Epithelial cell of esophagus (primary cell): Measurements from ENCODE around the gene DDX51.
"Not testable (repeated sequence)": the region's sequence is repeated elsewhere in the genome, so short reads cannot be mapped to it uniquely, and the experiment has no call there.

Experiments
- DNase-seq: peaks from one replicate; pipeline ENCODE4 v3.0.0; 2010; ENCODE audit warnings: low read depth
- H3K4me3 ChIP-seq: 2 replicates; pipeline ENCODE4 v1.5.1; 2011; ENCODE audit warnings: mild to moderate bottlenecking, low read length, control low read depth
- TF ChIP-seq, protein P1 (sequence below): IDR thresholded peaks from 2 replicates; pipeline ENCODE4 v1.5.1; 2011; ENCODE audit warnings: low read depth, mild to moderate bottlenecking, low read length, control low read depth, inconsistent platforms; ENCODE audit not compliant: insufficient read depth; ENCODE audit errors: missing control alignments

Gene DDX51

DNA sequence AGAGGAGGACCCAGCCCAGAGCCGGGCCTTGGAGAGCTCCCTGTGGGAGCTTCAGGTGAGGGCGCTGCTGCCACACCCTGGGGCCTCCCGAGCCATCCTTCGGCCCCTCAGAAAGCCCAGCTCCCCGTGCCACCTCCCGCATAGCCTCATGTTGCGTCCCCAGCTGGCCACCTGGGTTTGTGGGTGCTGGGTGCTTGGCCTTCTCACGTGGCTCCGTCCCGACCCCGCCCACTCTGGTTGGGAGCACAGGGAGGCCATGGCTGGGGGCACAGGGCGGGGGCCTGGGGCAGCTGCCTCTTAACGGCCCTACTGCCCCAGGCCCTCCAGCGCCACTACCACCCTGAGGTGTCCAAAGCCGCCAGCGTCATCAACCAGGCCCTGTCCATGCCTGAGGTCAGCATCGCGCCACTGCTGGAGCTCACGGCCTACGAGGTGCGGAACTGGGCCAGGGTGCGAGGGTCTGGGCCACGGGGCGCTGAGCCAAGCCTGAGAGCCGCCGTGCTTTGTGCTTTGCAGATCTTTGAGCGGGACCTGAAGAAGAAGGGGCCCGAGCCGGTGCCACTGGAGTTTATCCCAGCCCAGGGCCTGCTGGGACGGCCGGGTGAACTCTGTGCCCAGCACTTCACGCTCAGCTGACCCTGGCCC is 7.8 kb upstream of the DDX51 start:
- H3K4me3 ChIP-seq, result no peak overlapping the region
- DNase-seq, result no peak
- TF ChIP-seq, protein P1, sequence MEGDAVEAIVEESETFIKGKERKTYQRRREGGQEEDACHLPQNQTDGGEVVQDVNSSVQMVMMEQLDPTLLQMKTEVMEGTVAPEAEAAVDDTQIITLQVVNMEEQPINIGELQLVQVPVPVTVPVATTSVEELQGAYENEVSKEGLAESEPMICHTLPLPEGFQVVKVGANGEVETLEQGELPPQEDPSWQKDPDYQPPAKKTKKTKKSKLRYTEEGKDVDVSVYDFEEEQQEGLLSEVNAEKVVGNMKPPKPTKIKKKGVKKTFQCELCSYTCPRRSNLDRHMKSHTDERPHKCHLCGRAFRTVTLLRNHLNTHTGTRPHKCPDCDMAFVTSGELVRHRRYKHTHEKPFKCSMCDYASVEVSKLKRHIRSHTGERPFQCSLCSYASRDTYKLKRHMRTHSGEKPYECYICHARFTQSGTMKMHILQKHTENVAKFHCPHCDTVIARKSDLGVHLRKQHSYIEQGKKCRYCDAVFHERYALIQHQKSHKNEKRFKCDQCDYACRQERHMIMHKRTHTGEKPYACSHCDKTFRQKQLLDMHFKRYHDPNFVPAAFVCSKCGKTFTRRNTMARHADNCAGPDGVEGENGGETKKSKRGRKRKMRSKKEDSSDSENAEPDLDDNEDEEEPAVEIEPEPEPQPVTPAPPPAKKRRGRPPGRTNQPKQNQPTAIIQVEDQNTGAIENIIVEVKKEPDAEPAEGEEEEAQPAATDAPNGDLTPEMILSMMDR, result no peak

DNA sequence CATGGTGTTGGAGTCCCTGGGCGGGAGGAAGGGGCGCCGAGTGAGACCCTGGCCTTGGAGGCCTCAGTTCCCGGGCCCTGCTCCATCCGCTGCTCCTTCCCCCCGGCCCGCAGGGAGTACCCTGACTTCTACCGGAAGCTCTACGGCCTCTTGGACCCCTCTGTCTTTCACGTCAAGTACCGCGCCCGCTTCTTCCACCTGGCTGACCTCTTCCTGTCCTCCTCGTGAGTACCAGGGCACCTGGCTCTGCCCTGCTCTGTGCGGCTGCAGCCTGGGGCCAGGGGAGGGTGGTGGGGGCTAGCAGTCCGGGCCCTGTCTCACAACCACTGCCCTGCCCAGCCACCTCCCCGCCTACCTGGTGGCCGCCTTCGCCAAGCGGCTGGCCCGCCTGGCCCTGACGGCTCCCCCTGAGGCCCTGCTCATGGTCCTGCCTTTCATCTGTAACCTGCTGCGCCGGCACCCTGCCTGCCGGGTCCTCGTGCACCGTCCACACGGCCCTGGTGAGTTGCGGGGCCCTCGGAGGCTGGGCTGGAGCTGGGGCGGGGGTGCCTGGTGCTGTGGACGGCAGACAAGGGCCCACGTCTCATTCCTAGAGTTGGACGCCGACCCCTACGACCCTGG is 7.1 kb upstream of the DDX51 start:
- TF ChIP-seq, protein P1, result no peak
- H3K4me3 ChIP-seq, result no peak overlapping the region
- DNase-seq, result no peak

DNA sequence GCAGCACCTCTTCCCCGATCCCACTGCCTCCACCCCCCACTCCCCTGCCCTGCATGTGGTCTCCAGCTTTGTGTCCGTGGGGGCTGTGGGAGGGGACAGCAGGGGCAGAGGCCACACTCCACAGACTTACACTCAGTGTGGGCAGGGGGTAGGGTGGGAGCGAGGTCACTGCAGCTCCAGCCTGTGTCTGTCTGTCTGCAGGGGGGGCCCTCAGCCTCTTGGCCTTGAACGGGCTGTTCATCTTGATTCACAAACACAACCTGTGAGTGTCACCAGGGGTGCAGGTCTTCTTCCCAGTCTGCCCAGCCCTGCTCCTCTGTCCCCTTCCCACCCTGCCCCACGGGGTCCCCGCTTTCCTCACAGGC is 6.6 kb upstream of the DDX51 start:
- TF ChIP-seq, protein P1, result no peak
- no peak for DNase-seq
- no peak overlapping the region for H3K4me3 ChIP-seq

DNA sequence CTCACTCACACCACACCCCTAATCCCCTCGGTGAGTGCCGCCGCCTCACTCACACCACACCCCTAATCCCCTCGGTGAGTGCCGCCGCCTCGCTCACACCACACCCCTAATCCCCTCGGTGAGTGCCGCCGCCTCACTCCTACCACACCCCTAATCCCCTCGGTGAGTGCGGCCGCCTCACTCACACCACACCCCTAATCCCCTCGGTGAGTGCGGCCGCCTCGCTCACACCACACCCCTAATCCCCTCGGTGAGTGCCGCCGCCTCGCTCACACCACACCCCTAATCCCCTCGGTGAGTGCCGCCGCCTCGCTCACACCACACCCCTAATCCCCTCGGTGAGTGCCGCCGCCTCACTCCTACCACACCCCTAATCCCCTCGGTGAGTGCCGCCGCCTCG is 5.4 kb upstream of the DDX51 start:
- DNase-seq, H3K4me3 ChIP-seq: not testable (repeated sequence)

DNA sequence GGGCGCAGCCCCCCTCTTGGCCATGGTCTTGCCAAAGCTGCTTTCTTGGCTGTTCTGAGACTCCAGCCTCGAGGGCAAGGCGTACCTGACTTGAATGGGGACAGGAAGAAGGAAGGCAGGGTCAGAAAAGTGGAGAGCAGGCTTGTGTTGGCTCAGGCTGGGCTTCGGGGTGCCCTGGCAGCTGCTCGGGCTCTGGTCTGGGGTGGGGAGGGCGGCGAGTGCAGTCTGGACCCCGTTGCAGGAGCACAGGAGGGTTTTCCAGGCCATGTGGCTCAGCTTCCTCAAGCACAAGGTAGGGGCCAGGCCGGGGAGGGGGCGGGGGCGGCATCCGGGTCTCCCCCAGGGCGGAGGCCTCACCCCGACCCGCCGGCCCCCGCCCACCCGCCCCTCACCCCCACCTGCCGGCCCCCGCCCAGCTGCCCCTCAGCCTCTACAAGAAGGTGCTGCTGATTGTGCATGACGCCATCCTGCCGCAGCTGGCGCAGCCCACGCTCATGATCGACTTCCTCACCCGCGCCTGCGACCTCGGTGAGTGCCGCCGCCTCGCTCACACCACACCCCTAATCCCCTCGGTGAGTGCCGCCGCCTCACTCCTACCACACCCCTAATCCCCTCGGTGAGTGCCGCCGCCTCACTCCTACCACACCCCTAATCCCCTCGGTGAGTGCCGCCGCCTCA is 4.4 kb upstream of the DDX51 start:
- DNase-seq, result no peak
- TF ChIP-seq, protein P1, result no peak
- H3K4me3 ChIP-seq, result no peak overlapping the region

DNA sequence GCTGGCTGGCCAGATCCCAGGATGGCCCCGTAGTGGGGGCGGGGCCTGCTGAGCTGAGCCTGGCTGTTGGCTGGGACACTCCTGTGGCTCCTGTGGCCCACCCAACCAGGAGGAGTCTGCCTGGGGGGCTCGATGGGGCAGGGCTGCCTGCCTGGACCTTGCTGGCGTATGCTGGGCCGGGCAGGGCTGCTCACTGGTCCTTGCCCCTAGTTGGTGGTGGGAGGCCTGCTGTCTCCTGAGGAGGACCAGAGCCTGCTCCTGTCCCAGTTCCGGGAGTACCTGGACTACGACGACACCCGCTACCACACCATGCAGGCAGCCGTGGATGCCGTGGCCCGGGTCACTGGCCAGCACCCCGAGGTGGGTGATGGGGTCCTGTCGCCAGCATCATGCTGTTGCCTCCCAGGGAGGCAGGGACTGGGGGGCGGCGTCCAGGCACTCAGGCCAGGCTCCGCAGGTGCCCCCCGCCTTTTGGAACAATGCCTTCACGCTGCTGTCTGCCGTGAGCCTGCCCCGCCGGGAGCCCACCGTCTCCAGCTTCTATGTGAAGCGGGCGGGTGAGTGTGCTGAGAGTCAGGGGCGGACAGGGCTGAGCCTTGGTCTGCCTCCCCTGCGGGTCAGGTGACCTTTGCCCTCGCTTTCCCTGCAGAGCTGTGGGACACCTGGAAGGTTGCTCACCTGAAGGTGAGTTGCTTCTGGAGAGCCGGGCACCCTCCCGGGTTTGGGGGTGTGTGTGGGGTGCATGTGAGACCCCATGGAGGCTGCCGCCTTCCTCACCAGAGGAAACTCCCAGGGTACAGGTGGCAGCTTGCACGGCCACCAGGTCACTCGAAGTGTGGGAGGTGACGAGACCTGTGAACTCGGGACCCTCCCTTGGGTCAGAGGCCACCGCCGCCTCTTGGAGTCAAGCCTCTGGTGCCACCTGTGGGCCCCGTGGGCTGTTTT is 3.6 kb upstream of the DDX51 start:
- TF ChIP-seq, protein P1, result no peak
- DNase-seq, result no peak
- H3K4me3 ChIP-seq, result no peak overlapping the region
